HG03039 (cell line): ENCODE measurements around the gene VRK1.
"Not testable (repeated sequence)": the region's sequence is repeated elsewhere in the genome, so short reads cannot be mapped to it uniquely, and the experiment has no call there.

Experiments used
- ATAC-seq: cut with Tn5 transposase; IDR thresholded peaks from one replicate; pipeline ENCODE4 v1.9.1; 2021; ENCODE audit warnings: mild to moderate bottlenecking, moderate library complexity; ENCODE audit not compliant: unreplicated experiment

The VRK1 gene

GRCh38 chr14:96796851-96797581 lies at the start of gene VRK1:
VRK1 (plus strand) TSS chr14:96797382; CDS start chr14:96833472, 36,090 bp downstream.
- ATAC-seq, result peak; percentile 98

GRCh38 chr14:96747608-96748007 lies 49.6 kb upstream of the VRK1 start:
- ATAC-seq, result no peak

GRCh38 chr14:96748362-96748761 lies 48.8 kb upstream of the VRK1 start:
- no peak for ATAC-seq

GRCh38 chr14:96751505-96751904 lies 45.7 kb upstream of the VRK1 start:
- ATAC-seq, result no peak

GRCh38 chr14:96752125-96752524 lies 45.1 kb upstream of the VRK1 start:
- no peak for ATAC-seq

GRCh38 chr14:96752594-96752993 lies 44.6 kb upstream of the VRK1 start:
- no peak for ATAC-seq

GRCh38 chr14:96754162-96754844 lies 42.9 kb upstream of the VRK1 start:
- ATAC-seq, result no peak

- no peak for ATAC-seq
These were observed 42.4 kb upstream of the VRK1 start for GRCh38 chr14:96754845-96755184.

GRCh38 chr14:96756745-96757144 lies 40.4 kb upstream of the VRK1 start:
- ATAC-seq, result no peak

GRCh38 chr14:96757456-96757855 lies 39.7 kb upstream of the VRK1 start:
- no peak for ATAC-seq

GRCh38 chr14:96761066-96761465 lies 36.1 kb upstream of the VRK1 start:
- no peak for ATAC-seq

GRCh38 chr14:96762650-96763049 lies 34.5 kb upstream of the VRK1 start:
- ATAC-seq, result peak; percentile 89

GRCh38 chr14:96764012-96764411 lies 33.2 kb upstream of the VRK1 start:
- no peak for ATAC-seq

GRCh38 chr14:96765205-96765604 lies 32.0 kb upstream of the VRK1 start:
- ATAC-seq, result not testable (repeated sequence)

GRCh38 chr14:96772929-96773328 lies 24.3 kb upstream of the VRK1 start:
- ATAC-seq, result no peak

GRCh38 chr14:96776791-96777190 lies 20.4 kb upstream of the VRK1 start:
- ATAC-seq, result no peak

GRCh38 chr14:96780500-96780899 lies 16.7 kb upstream of the VRK1 start:
- ATAC-seq, result no peak

- no peak for ATAC-seq
These were observed 15.8 kb upstream of the VRK1 start for GRCh38 chr14:96781371-96781770.

- ATAC-seq, result no peak
These were observed 14.7 kb upstream of the VRK1 start for GRCh38 chr14:96782436-96782835.

GRCh38 chr14:96783043-96783914 lies 13.9 kb upstream of the VRK1 start:
- ATAC-seq, result no peak

- no peak for ATAC-seq
These were observed 13.3 kb upstream of the VRK1 start for GRCh38 chr14:96783915-96784224.

GRCh38 chr14:96790186-96790585 lies 7.0 kb upstream of the VRK1 start:
- no peak for ATAC-seq
